ENCODE data around the gene NUDC. TPM values are rescaled to one million over a fixed set of nuclear protein-coding genes. Genes with fewer than 3 reads are reported as not detected.

NUDC gene
- total RNA-seq, 1 donor from 2014 or later, result 49.6 TPM

GRCh38 chr1:26923711-26924110, 2.2 kb downstream of the NUDC start:
- H3K36me3 ChIP-seq, result peaks cover 50% of the 10 kb centered on the region
- H3K27ac ChIP-seq, result no peak overlapping the region
- H3K27me3 ChIP-seq, result no peaks in the 10 kb centered on the region
- intact Hi-C loops (cut with DNase I), result no loop called here
- no peaks in the 10 kb centered on the region for H3K9me3 ChIP-seq
- H3K4me1 ChIP-seq, result peaks cover 10% of the 10 kb centered on the region
- no peak for ATAC-seq
- TF ChIP-seq CTCF (IDR thresholded peaks at IDR 0.05), result no peak
- no peak for DNase-seq
- H3K4me3 ChIP-seq, result no peak overlapping the region

DNA sequence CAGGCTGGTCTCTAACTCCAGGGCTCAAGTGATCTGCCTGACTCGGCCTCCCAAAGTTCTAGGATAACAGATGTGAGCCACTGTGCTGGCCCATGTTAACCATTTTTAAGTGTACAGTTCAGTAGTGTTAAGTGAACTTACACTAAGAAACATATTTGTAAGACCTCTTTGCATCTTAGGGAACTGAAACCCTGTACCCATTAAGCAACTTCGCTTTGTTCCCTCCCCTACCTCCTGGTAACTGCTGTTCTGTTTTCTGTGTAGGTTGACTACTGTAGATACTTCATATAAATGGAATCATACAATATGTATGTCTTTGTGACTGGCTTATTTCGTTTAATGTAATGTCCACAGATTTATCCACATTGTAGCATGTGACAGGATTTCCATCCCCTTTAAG, 11.0 kb downstream of the NUDC start:
- intact Hi-C loops (cut with DNase I), result no loop called here
- no peak overlapping the region for H3K27ac ChIP-seq
- H3K27me3 ChIP-seq, result no peaks in the 10 kb centered on the region
- H3K4me3 ChIP-seq, result no peak overlapping the region
- H3K9me3 ChIP-seq, result no peaks in the 10 kb centered on the region
- DNase-seq (no peak), ATAC-seq (peak; percentile 87)
- H3K36me3 ChIP-seq, result peaks cover 56% of the 10 kb centered on the region
- no peaks in the 10 kb centered on the region for H3K4me1 ChIP-seq
- TF ChIP-seq CTCF (IDR thresholded peaks at IDR 0.05), result no peak

GRCh38 chr1:26936823-26937222, 15.3 kb downstream of the NUDC start:
- DNase-seq (no peak), ATAC-seq (no peak)
- Histone ChIP-seq H3K4me3 (no peak overlapping the region), H3K36me3 (peaks cover 43% of the 10 kb centered on the region), H3K4me1 (no peaks in the 10 kb centered on the region), H3K9me3 (no peaks in the 10 kb centered on the region), H3K27ac (no peak overlapping the region), H3K27me3 (no peaks in the 10 kb centered on the region)
- intact Hi-C loops (cut with DNase I), result no loop called here
- no peak for TF ChIP-seq CTCF (IDR thresholded peaks at IDR 0.05)

DNA sequence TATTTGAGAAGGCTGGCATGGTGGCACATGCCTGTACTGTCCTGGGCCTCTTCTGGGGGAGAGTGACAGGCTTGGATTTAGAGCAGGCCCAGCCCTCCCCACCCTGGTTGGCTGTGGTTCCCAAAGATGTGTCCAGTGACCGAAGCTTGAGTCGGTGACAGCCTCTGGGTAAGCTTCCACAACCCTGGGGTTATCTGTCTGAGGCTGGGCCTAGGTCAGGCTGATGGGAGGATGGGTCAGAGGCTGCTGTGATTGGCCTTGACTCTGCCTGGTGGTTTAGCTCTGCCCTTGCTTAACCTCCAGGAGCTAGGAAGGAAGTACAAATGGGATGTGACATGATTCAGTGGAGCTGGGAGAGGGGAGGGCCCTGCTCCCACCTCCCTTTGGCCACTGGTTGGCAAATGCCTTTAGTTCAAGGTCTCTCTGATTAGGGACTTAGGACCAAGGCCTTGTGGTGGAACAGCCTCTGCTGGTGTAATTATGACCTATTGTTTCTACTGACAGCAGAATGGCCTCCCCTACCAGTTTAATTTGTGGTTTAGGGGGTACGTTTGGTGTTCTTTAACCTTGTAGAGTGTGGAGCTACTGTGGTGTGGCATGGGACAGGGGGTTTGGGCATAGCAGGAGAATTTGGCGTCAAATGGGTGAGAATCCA, 16.6 kb downstream of the NUDC start:
- Histone ChIP-seq H3K27me3 (no peaks in the 10 kb centered on the region), H3K27ac (no peak overlapping the region), H3K36me3 (peaks cover 46% of the 10 kb centered on the region), H3K9me3 (no peaks in the 10 kb centered on the region), H3K4me1 (no peaks in the 10 kb centered on the region), H3K4me3 (no peak overlapping the region)
- ATAC-seq (peak; percentile 27), DNase-seq (no peak)
- intact Hi-C loops (cut with DNase I), result no loop called here
- TF ChIP-seq CTCF (IDR thresholded peaks at IDR 0.05), result no peak

DNA sequence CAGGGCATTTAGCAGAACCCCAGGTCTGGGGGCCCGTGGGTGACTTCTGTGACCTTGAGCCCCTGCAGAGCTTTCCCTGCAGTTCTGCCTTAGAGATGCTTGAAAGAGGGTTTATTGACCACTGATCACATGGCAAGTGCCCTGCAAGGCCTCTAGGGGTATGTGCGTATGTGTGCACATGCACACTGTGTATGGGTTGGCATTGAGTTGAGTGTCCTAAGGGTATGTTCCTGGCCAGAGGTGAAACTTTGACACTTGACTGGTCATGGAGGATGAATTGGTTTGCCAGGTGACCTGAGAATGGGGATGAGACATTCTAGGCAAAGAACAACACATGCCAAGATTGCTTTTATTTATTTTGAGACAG, 17.1 kb downstream of the NUDC start:
- no peak for ATAC-seq
- intact Hi-C loops (cut with DNase I), result no loop called here
- Histone ChIP-seq H3K4me3 (no peak overlapping the region), H3K27ac (no peak overlapping the region), H3K9me3 (no peaks in the 10 kb centered on the region), H3K36me3 (peaks cover 52% of the 10 kb centered on the region), H3K4me1 (no peaks in the 10 kb centered on the region), H3K27me3 (no peaks in the 10 kb centered on the region)
- no peak for TF ChIP-seq CTCF (IDR thresholded peaks at IDR 0.05)
- DNase-seq, result no peak

DNA sequence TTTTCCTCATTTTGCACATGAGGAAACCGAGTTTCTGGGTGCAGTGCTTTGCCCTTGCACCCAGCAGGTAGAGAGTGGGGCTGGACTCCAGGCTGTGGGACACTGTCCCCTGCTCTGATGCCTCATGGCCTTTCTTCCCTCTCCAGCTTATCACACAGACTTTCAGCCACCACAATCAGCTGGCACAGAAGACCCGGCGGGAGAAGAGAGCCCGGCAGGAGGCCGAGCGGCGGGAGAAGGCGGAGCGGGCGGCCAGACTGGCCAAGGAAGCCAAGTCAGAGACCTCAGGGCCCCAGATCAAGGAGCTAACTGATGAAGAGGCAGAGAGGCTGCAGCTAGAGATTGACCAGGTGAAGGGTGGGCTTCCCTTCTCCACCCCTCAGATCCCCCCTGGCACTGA, 19.8 kb downstream of the NUDC start:
- H3K4me1 ChIP-seq, result no peaks in the 10 kb centered on the region
- DNase-seq, result no peak
- no peaks in the 10 kb centered on the region for H3K9me3 ChIP-seq
- H3K4me3 ChIP-seq, result no peak overlapping the region
- H3K27me3 ChIP-seq, result no peaks in the 10 kb centered on the region
- H3K27ac ChIP-seq, result no peak overlapping the region
- TF ChIP-seq CTCF (IDR thresholded peaks at IDR 0.05), result no peak
- intact Hi-C loops (cut with DNase I), result no loop called here
- H3K36me3 ChIP-seq, result peaks cover 60% of the 10 kb centered on the region
- no peak for ATAC-seq
